HFFc6 (cell line): ENCODE data around the gene TRA2A. TPM values are rescaled to one million over a fixed set of nuclear protein-coding genes. Genes with fewer than 3 reads are reported as not detected.

Source experiments
- DNase-seq: peaks from one replicate; pipeline ENCODE4 v3.0.0-alpha.2; 2018
- H3K27ac Mint-ChIP-seq: 2 replicates; pipeline ENCODE4 v1.8.0; 2020; ENCODE audit warnings: mild to moderate bottlenecking, mixed read lengths
- H3K27me3 Mint-ChIP-seq: 2 replicates; pipeline ENCODE4 v1.8.0; 2021; ENCODE audit warnings: mild to moderate bottlenecking, moderate library complexity, mixed read lengths; ENCODE audit not compliant: insufficient read depth
- H3K36me3 Mint-ChIP-seq: 2 replicates; pipeline ENCODE4 v1.8.0; 2021; ENCODE audit warnings: low read depth, mixed read lengths
- H3K4me1 Mint-ChIP-seq: 2 replicates; pipeline ENCODE4 v1.8.0; 2020; ENCODE audit warnings: low read depth, mixed read lengths
- H3K4me3 Mint-ChIP-seq: 2 replicates; pipeline ENCODE4 v1.8.0; 2020; ENCODE audit warnings: mild to moderate bottlenecking, moderate library complexity, mixed read lengths
- H3K9me3 Mint-ChIP-seq: 2 replicates; pipeline ENCODE4 v1.8.0; 2020; ENCODE audit warnings: mild to moderate bottlenecking, mixed read lengths
- CTCF ChIP-seq: fragments of 200-600 bp; sonication (generic); IDR thresholded peaks from 2 replicates; pipeline ENCODE4 v1.5.0; 2021; ENCODE audit warnings: antibody characterized with exemption, mild to moderate bottlenecking
- total RNA-seq, 6 experiments: library from RNA; stranded (reverse); fragmentation: NEBNext Ultra II Directional; extraction: Animal tissue kit (Norgen Biotek cat#: 25700); gene quantifications; 2 replicates in 1 of 6; 3 replicates in 5 of 6; pipeline ENCODE4 v1.2.3, GENCODE V29; 2021

Gene TRA2A
- total RNA-seq, 6 experiments from 2014 or later, result 85.5 to 97.8 (median 92.5) TPM

- peak overlapping the region; percentile 98 for H3K4me3 Mint-ChIP-seq
- no peaks in the 10 kb centered on the region for H3K9me3 Mint-ChIP-seq
- H3K36me3 Mint-ChIP-seq, result peaks cover 3% of the 10 kb centered on the region; the same call in 1 of the 2 replicates
- H3K27ac Mint-ChIP-seq, result peak overlapping the region; percentile 93
- no peak for TF ChIP-seq CTCF
- H3K4me1 Mint-ChIP-seq, result peaks cover 55% of the 10 kb centered on the region
- H3K27me3 Mint-ChIP-seq, result peaks cover 5% of the 10 kb centered on the region
- peak; percentile 31 for DNase-seq
Measured at GRCh38 chr7:23467806-23468525, 63.8 kb downstream of the TRA2A start.

- peaks cover 3% of the 10 kb centered on the region; the same call in 1 of the 2 replicates for H3K36me3 Mint-ChIP-seq
- TF ChIP-seq CTCF, result no peak
- H3K4me3 Mint-ChIP-seq, result peak overlapping the region; percentile 98
Measured at GRCh38 chr7:23467291-23467805, 64.4 kb downstream of the TRA2A start.

GRCh38 chr7:23462846-23463245, 68.9 kb downstream of the TRA2A start:
- no peaks in the 10 kb centered on the region; the same call in 1 of the 2 replicates for H3K27me3 Mint-ChIP-seq
- no peak overlapping the region for H3K27ac Mint-ChIP-seq
- H3K4me3 Mint-ChIP-seq, result peak overlapping the region; percentile 8; the same call in 1 of the 2 replicates
- DNase-seq, result peak; percentile 72
- peaks cover 16% of the 10 kb centered on the region for H3K36me3 Mint-ChIP-seq
- H3K9me3 Mint-ChIP-seq, result no peaks in the 10 kb centered on the region
- peak; percentile 66 for TF ChIP-seq CTCF
- peaks cover 64% of the 10 kb centered on the region for H3K4me1 Mint-ChIP-seq

More at GRCh38 chr7:23467291-23467805, 64.4 kb downstream of the TRA2A start:
- Mint-ChIP-seq H3K9me3 (no peaks in the 10 kb centered on the region), H3K4me1 (peaks cover 56% of the 10 kb centered on the region), H3K27me3 (peaks cover 5% of the 10 kb centered on the region), H3K27ac (peak overlapping the region; percentile 93)
- no peak for DNase-seq

GRCh38 chr7:23458044-23458443, 73.7 kb downstream of the TRA2A start:
- Mint-ChIP-seq H3K4me3 (no peak overlapping the region), H3K36me3 (peaks cover 27% of the 10 kb centered on the region), H3K9me3 (no peaks in the 10 kb centered on the region), H3K27me3 (peaks cover 1% of the 10 kb centered on the region), H3K4me1 (peaks cover 32% of the 10 kb centered on the region), H3K27ac (no peak overlapping the region)
- no peak for TF ChIP-seq CTCF
- DNase-seq, result no peak

- H3K27me3 Mint-ChIP-seq, result peaks cover 1% of the 10 kb centered on the region
- no peak for DNase-seq
- peaks cover 18% of the 10 kb centered on the region for H3K36me3 Mint-ChIP-seq
- no peak for TF ChIP-seq CTCF
- H3K4me3 Mint-ChIP-seq, result no peak overlapping the region
- no peak overlapping the region for H3K27ac Mint-ChIP-seq
- peaks cover 15% of the 10 kb centered on the region for H3K4me1 Mint-ChIP-seq
- no peaks in the 10 kb centered on the region for H3K9me3 Mint-ChIP-seq
Measured at GRCh38 chr7:23456093-23456492, 75.7 kb downstream of the TRA2A start.
